Astrocyte (in vitro differentiated cells and primary cell): ENCODE results near the gene PPP1R14B. TPM values are rescaled to one million over a fixed set of nuclear protein-coding genes. Genes with fewer than 3 reads are reported as not detected.

Experiments
- DNase-seq: peaks from one replicate; pipeline ENCODE4 v3.0.0-alpha.2; 2010; ENCODE audit warnings: low read depth
- FAIRE-seq: peaks from 2 replicates; lab custom pipeline; 2011; peaks lifted over from hg19 to GRCh38; lab: Jason Lieb, UNC
- H2AFZ ChIP-seq: 2 replicates; pipeline ENCODE4 v1.6.0; 2012; ENCODE audit warnings: low read depth, low read length, inconsistent platforms
- H3K27ac ChIP-seq: 2 replicates; pipeline ENCODE4 v1.5.1; 2011; ENCODE audit warnings: low read depth, low read length, inconsistent platforms
- H3K27me3 ChIP-seq: 2 replicates; pipeline ENCODE4 v1.6.0; 2011; ENCODE audit warnings: low read length, inconsistent platforms; ENCODE audit not compliant: insufficient read depth
- H3K36me3 ChIP-seq: 2 replicates; pipeline ENCODE4 v1.5.1; 2011; ENCODE audit warnings: low read length, inconsistent platforms; ENCODE audit not compliant: insufficient read depth
- H3K4me1 ChIP-seq: 2 replicates; pipeline ENCODE4 v1.5.1; 2011; ENCODE audit warnings: low read length, inconsistent platforms; ENCODE audit not compliant: insufficient read depth
- H3K4me2 ChIP-seq: 2 replicates; pipeline ENCODE4 v1.6.0; 2012; ENCODE audit warnings: low read length, inconsistent platforms
- H3K4me3 ChIP-seq: 2 replicates; pipeline ENCODE4 v1.5.1; 2011; ENCODE audit warnings: low read depth, mild to moderate bottlenecking, low read length, inconsistent platforms; ENCODE audit not compliant: insufficient read depth
- H3K79me2 ChIP-seq: 2 replicates; pipeline ENCODE4 v1.6.0; 2012; ENCODE audit warnings: mild to moderate bottlenecking, low read length, inconsistent platforms; ENCODE audit not compliant: insufficient read depth
- H3K9ac ChIP-seq: 2 replicates; pipeline ENCODE4 v1.6.0; 2012; ENCODE audit warnings: mild to moderate bottlenecking, low read length, inconsistent platforms
- H3K9me3 ChIP-seq: 2 replicates; pipeline ENCODE4 v1.5.1; 2012; ENCODE audit warnings: low read depth, mild to moderate bottlenecking, low read length, inconsistent platforms; ENCODE audit not compliant: insufficient read depth
- H4K20me1 ChIP-seq: 2 replicates; pipeline ENCODE4 v1.6.0; 2012; ENCODE audit warnings: low read length, inconsistent platforms; ENCODE audit not compliant: insufficient read depth
- H3K27ac Mint-ChIP-seq: one replicate; pipeline ENCODE4 v1.8.0; 2021; ENCODE audit warnings: mild to moderate bottlenecking, mixed read lengths; ENCODE audit not compliant: unreplicated experiment
- H3K27me3 Mint-ChIP-seq: one replicate; pipeline ENCODE4 v1.8.0; 2021; ENCODE audit warnings: low read depth, mixed read lengths; ENCODE audit not compliant: unreplicated experiment
- H3K36me3 Mint-ChIP-seq: one replicate; pipeline ENCODE4 v1.8.0; 2021; ENCODE audit warnings: low read depth, mixed read lengths; ENCODE audit not compliant: unreplicated experiment
- H3K4me1 Mint-ChIP-seq: one replicate; pipeline ENCODE4 v1.8.0; 2021; ENCODE audit warnings: low read depth, mixed read lengths; ENCODE audit not compliant: unreplicated experiment
- H3K4me3 Mint-ChIP-seq: one replicate; pipeline ENCODE4 v1.8.0; 2021; ENCODE audit warnings: mild to moderate bottlenecking, moderate library complexity, mixed read lengths; ENCODE audit not compliant: unreplicated experiment
- H3K9me3 Mint-ChIP-seq: one replicate; pipeline ENCODE4 v1.8.0; 2021; ENCODE audit warnings: mild to moderate bottlenecking, mixed read lengths; ENCODE audit not compliant: unreplicated experiment
- EZH2 ChIP-seq: IDR thresholded peaks from 2 replicates; pipeline ENCODE4 v1.6.1; 2012; ENCODE audit warnings: mild to moderate bottlenecking, low read length, inconsistent platforms; ENCODE audit not compliant: insufficient read depth
- total RNA-seq: library from RNA; stranded (reverse); gene quantifications from 2 replicates; pipeline ENCODE4 v1.2.1, GENCODE V29; 2021
- TF ChIP-seq, protein P1 (sequence below): IDR thresholded peaks from 2 replicates; pipeline ENCODE4 v1.5.1; 2011; ENCODE audit warnings: low read depth, mild to moderate bottlenecking, inconsistent platforms, low read length, moderate library complexity; ENCODE audit not compliant: insufficient read depth

PPP1R14B gene
- total RNA-seq, 1 donor from 2014 or later: 370 TPM

DNA sequence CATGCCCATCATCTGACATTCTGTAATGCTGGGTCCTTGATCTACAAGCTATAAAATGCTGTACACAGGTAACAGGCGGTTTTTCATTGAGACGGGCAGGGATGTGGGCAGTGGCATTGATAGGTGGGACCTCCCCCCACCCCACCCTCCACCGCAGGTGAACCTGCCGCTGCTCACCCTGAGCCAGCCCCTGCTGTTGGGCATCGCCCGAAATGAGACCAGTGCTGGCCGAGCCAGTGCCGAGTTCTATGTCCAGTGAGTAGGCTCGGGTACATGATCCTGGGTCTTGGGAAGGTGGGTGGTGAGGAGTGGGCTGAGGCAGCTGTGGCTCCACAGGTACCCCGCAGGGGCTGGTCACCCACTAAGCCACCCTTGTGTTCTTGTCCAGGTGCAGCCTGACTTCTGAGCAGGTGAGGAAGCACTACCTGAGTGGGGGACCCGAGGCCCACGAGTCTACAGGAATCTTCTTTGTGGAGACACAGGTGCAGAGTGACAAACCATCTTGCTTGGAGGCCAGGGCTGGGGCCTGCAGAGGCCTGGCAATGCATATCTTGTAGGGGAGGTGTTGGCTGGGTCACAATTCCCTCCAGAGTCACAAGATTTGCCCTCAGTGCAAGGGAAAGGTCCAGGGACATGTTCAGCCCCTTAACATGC is 17.5 kb downstream of the PPP1R14B start:
- H3K4me3 Mint-ChIP-seq: peak overlapping the region; percentile 69
- Histone ChIP-seq H3K9me3 (no peaks in the 10 kb centered on the region), H4K20me1 (peaks cover 3% of the 10 kb centered on the region), H3K4me2 (peak overlapping the region; percentile 100), H3K27me3 (no peaks in the 10 kb centered on the region), H3K79me2 (peaks cover 32% of the 10 kb centered on the region), H3K4me3 (no peak overlapping the region), H2AFZ (no peak overlapping the region), H3K36me3 (no peaks in the 10 kb centered on the region), H3K9ac (peak overlapping the region; percentile 85), H3K4me1 (peaks cover 34% of the 10 kb centered on the region), H3K27ac (no peak overlapping the region)
- peaks cover 11% of the 10 kb centered on the region for H3K4me1 Mint-ChIP-seq
- TF ChIP-seq, protein P1, sequence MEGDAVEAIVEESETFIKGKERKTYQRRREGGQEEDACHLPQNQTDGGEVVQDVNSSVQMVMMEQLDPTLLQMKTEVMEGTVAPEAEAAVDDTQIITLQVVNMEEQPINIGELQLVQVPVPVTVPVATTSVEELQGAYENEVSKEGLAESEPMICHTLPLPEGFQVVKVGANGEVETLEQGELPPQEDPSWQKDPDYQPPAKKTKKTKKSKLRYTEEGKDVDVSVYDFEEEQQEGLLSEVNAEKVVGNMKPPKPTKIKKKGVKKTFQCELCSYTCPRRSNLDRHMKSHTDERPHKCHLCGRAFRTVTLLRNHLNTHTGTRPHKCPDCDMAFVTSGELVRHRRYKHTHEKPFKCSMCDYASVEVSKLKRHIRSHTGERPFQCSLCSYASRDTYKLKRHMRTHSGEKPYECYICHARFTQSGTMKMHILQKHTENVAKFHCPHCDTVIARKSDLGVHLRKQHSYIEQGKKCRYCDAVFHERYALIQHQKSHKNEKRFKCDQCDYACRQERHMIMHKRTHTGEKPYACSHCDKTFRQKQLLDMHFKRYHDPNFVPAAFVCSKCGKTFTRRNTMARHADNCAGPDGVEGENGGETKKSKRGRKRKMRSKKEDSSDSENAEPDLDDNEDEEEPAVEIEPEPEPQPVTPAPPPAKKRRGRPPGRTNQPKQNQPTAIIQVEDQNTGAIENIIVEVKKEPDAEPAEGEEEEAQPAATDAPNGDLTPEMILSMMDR: no peak
- no peak for TF ChIP-seq EZH2
- H3K9me3 Mint-ChIP-seq: no peaks in the 10 kb centered on the region
- no peaks in the 10 kb centered on the region for H3K36me3 Mint-ChIP-seq
- peak overlapping the region; percentile 53 for H3K27ac Mint-ChIP-seq
- no peak for FAIRE-seq
- no peak for DNase-seq
- H3K27me3 Mint-ChIP-seq: no peaks in the 10 kb centered on the region

DNA sequence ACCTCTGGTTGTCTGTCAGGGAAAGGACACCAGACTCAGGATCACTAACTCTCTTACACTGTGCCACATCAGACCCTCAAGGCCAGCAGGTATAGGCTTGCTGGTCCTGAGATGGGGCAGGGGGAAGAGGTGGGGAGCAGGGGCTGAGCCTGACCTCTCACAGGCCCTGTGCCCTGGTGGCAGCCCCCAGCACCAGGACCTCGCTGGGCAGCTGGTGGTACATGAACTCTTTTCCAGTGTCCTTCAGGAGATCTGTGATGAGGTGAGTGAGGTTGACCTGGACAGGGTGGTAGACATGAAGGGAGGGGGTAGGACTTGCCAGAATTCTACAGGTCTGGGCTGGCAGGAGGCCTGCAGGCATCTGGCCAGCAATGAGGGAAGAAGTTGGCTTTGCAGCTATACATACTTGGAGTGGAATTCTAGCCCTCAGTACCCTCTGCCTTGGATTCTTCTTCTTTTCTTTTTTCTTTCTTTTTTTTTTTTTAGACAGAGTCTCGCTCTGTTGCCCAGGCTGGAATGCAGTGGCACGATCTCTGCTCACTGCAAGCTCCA is 19.3 kb downstream of the PPP1R14B start:
- Histone ChIP-seq H4K20me1 (peaks cover 3% of the 10 kb centered on the region), H2AFZ (no peak overlapping the region), H3K9ac (peak overlapping the region; percentile 85), H3K4me1 (peaks cover 38% of the 10 kb centered on the region), H3K9me3 (no peaks in the 10 kb centered on the region), H3K4me2 (peak overlapping the region; percentile 99), H3K27me3 (no peaks in the 10 kb centered on the region), H3K79me2 (peaks cover 32% of the 10 kb centered on the region), H3K4me3 (peak overlapping the region; percentile 89), H3K36me3 (no peaks in the 10 kb centered on the region), H3K27ac (no peak overlapping the region)
- peaks cover 15% of the 10 kb centered on the region for H3K4me1 Mint-ChIP-seq
- H3K4me3 Mint-ChIP-seq: peak overlapping the region; percentile 83
- FAIRE-seq: no peak
- DNase-seq: no peak
- no peaks in the 10 kb centered on the region for H3K27me3 Mint-ChIP-seq
- H3K9me3 Mint-ChIP-seq: no peaks in the 10 kb centered on the region
- TF ChIP-seq, protein P1: no peak
- no peak for TF ChIP-seq EZH2
- no peak overlapping the region for H3K27ac Mint-ChIP-seq
- no peaks in the 10 kb centered on the region for H3K36me3 Mint-ChIP-seq
